Hepatocyte (in vitro differentiated cells): ENCODE results near the gene STRA6. TPM values are rescaled to one million over a fixed set of nuclear protein-coding genes. Genes with fewer than 3 reads are reported as not detected.

Experiments used
- DNase-seq: peaks from one replicate; pipeline ENCODE4 v3.0.0-alpha.2; 2016; ENCODE audit warnings: low spot score
- H2AFZ ChIP-seq: fragments of 200-600 bp; sonication (generic); 2 replicates; pipeline ENCODE4 v1.6.0; 2016; ENCODE audit warnings: antibody characterized with exemption, mild to moderate bottlenecking
- H3K27ac ChIP-seq: fragments of 200-600 bp; sonication (generic); 2 replicates; pipeline ENCODE4 v1.5.1; 2016; ENCODE audit warnings: mild to moderate bottlenecking
- H3K27me3 ChIP-seq: fragments of 200-600 bp; sonication (generic); 2 replicates; pipeline ENCODE4 v1.6.1; 2016
- H3K36me3 ChIP-seq: fragments of 200-600 bp; sonication (generic); replicated peaks from 2 replicates; pipeline ENCODE4 v1.5.1; 2016; ENCODE audit warnings: low read depth; ENCODE audit not compliant: insufficient read depth
- H3K4me1 ChIP-seq: fragments of 200-600 bp; sonication (generic); 2 replicates; pipeline ENCODE4 v1.5.1; 2016; ENCODE audit warnings: mild to moderate bottlenecking, moderate library complexity; ENCODE audit not compliant: insufficient read depth
- H3K4me2 ChIP-seq: fragments of 200-600 bp; sonication (generic); 2 replicates; pipeline ENCODE4 v1.6.0; 2016
- H3K4me3 ChIP-seq: fragments of 200-600 bp; sonication (generic); 2 replicates; pipeline ENCODE4 v1.5.1; 2016; ENCODE audit warnings: mild to moderate bottlenecking
- H3K79me2 ChIP-seq: fragments of 200-600 bp; sonication (generic); 2 replicates; pipeline ENCODE4 v1.6.0; 2017; ENCODE audit warnings: mild to moderate bottlenecking
- H3K9me2 ChIP-seq: fragments of 200-600 bp; sonication (generic); replicated peaks from 2 replicates; pipeline ENCODE4 v1.6.0; 2017; ENCODE audit warnings: mild to moderate bottlenecking; ENCODE audit not compliant: insufficient read depth
- H3K9me3 ChIP-seq: fragments of 200-600 bp; sonication (generic); 2 replicates; pipeline ENCODE4 v1.5.1; 2016; ENCODE audit warnings: low read depth, mild to moderate bottlenecking
- H4K20me1 ChIP-seq: fragments of 200-600 bp; sonication (generic); 2 replicates; pipeline ENCODE4 v1.6.0; 2016; ENCODE audit warnings: mild to moderate bottlenecking; ENCODE audit not compliant: insufficient read depth, poor library complexity, severe bottlenecking
- CTCF ChIP-seq: fragments of 200-600 bp; sonication (generic); IDR thresholded peaks from 2 replicates; pipeline ENCODE4 v1.5.1; 2016; ENCODE audit warnings: antibody characterized with exemption, mild to moderate bottlenecking; ENCODE audit not compliant: poor library complexity
- EZH2 ChIP-seq: fragments of 200-600 bp; sonication (generic); IDR thresholded peaks from 2 replicates; pipeline ENCODE4 v1.6.1; 2016; ENCODE audit warnings: antibody characterized with exemption, mild to moderate bottlenecking, borderline replicate concordance
- EZH2phosphoT487 ChIP-seq: fragments of 200-600 bp; sonication (generic); IDR thresholded peaks from one replicate; pipeline ENCODE4 v1.6.1; 2018; ENCODE audit warnings: antibody characterized with exemption, mild to moderate bottlenecking, low read depth, moderate library complexity; ENCODE audit not compliant: unreplicated experiment, severe bottlenecking
- WGBS: methylation state at CpG from one replicate; pipeline ENCODE4 v1.1.6; 2016; ENCODE audit warnings: low lambda C conversion rate; ENCODE audit errors: missing lambda C conversion rate; 5-methylcytosine and 5-hydroxymethylcytosine counted together
- polyA plus RNA-seq: library from polyadenylated mRNA; unstranded; fragments of >200 nt; fragmentation: Nextera tagmentation; extraction: Ambion mirVana; gene quantifications from 2 replicates; pipeline ENCODE4 v1.2.1, GENCODE V29; 2016
- total RNA-seq: library from RNA; depleted of rRNA; stranded (reverse); fragments of >200 nt; gene quantifications from 2 replicates; pipeline ENCODE4 v1.2.3, GENCODE V29; 2014

STRA6 gene
- total and polyA plus RNA-seq, 2 experiments from 2014 or later, result 31.5 to 37.1 TPM

GRCh38 chr15:74226761-74227540 is 24.4 kb upstream of the STRA6 start:
- no peak overlapping the region for H3K27ac ChIP-seq
- WGBS, result 89% methylated on average over 9 of the region's 10 CpGs
- H3K4me2 ChIP-seq, result no peak overlapping the region
- no peaks in the 10 kb centered on the region for H3K9me2 ChIP-seq
- H4K20me1 ChIP-seq, result no peaks in the 10 kb centered on the region
- no peaks in the 10 kb centered on the region for H3K27me3 ChIP-seq
- H3K4me3 ChIP-seq, result no peak overlapping the region
- no peak overlapping the region for H2AFZ ChIP-seq
- H3K36me3 ChIP-seq, result no peaks in the 10 kb centered on the region
- TF ChIP-seq EZH2phosphoT487 (no peak), EZH2 (no peak), CTCF (no peak)
- no peaks in the 10 kb centered on the region for H3K9me3 ChIP-seq
- DNase-seq, result no peak
- peaks cover 39% of the 10 kb centered on the region for H3K4me1 ChIP-seq
- no peaks in the 10 kb centered on the region for H3K79me2 ChIP-seq

GRCh38 chr15:74225928-74226327 is 23.3 kb upstream of the STRA6 start:
- Histone ChIP-seq H2AFZ (no peak overlapping the region), H4K20me1 (no peaks in the 10 kb centered on the region), H3K9me3 (no peaks in the 10 kb centered on the region), H3K79me2 (no peaks in the 10 kb centered on the region), H3K9me2 (no peaks in the 10 kb centered on the region), H3K27me3 (no peaks in the 10 kb centered on the region), H3K4me1 (peaks cover 39% of the 10 kb centered on the region), H3K27ac (no peak overlapping the region), H3K36me3 (no peaks in the 10 kb centered on the region), H3K4me2 (no peak overlapping the region), H3K4me3 (no peak overlapping the region)
- no peak for DNase-seq
- TF ChIP-seq EZH2phosphoT487 (no peak), EZH2 (no peak), CTCF (no peak)
- WGBS, result 87% methylated on average over 5 of the region's 5 CpGs

GRCh38 chr15:74222240-74223119 is 19.9 kb upstream of the STRA6 start:
- Histone ChIP-seq H3K36me3 (no peaks in the 10 kb centered on the region), H2AFZ (no peak overlapping the region), H3K9me2 (no peaks in the 10 kb centered on the region), H3K79me2 (no peaks in the 10 kb centered on the region), H3K9me3 (no peaks in the 10 kb centered on the region), H3K4me3 (no peak overlapping the region), H3K4me2 (peak overlapping the region; percentile 17), H3K4me1 (peaks cover 30% of the 10 kb centered on the region), H3K27ac (peak overlapping the region; percentile 60), H4K20me1 (no peaks in the 10 kb centered on the region), H3K27me3 (no peaks in the 10 kb centered on the region)
- no peak for DNase-seq
- WGBS, result 38% methylated on average over 20 of the region's 25 CpGs
- TF ChIP-seq CTCF (no peak), EZH2phosphoT487 (no peak), EZH2 (no peak)
